K562 (cell line): ENCODE measurements around the gene AGAP1. TPM values are rescaled to one million over a fixed set of nuclear protein-coding genes. Genes with fewer than 3 reads are reported as not detected.

Source experiments
- BCLAF1 ChIP-seq, 2 experiments: fragments of 450-650 bp in 1 of 2; IDR thresholded peaks; 2 replicates each; pipeline ENCODE4 v1.6.1; 2011 to 2017; ENCODE audit warnings: low read depth in 2 of 2, antibody characterized with exemption in 1 of 2, borderline replicate concordance in 1 of 2, low read length in 1 of 2, mild to moderate bottlenecking in 1 of 2, mixed read lengths in 1 of 2; ENCODE audit not compliant: control insufficient read depth in 1 of 2
- ZBTB40 ChIP-seq, 2 experiments: fragments of 450-650 bp in 1 of 2; sonication (generic) in 1 of 2; formaldehyde crosslinking in 1 of 2; IDR thresholded peaks; 2 replicates each; pipeline versions ENCODE4 v1.7.1 to v1.9.0; 2016 to 2022; ENCODE audit warnings: inconsistent platforms in 1 of 2, mild to moderate bottlenecking in 1 of 2, missing genetic modification reagents in 1 of 2
- ZNF57 ChIP-seq: fragments of 450-650 bp; formaldehyde crosslinking; IDR thresholded peaks from 2 replicates; pipeline ENCODE4 v1.4.0; 2020; ENCODE audit warnings: mild to moderate bottlenecking, moderate library complexity
- polyA plus RNA-seq, 8 experiments: library from polyadenylated mRNA; depleted of rRNA in 4 of 8; stranded (reverse) in 5 of 8; unstranded in 3 of 8; fragments of >200 nt; fragmentation: Nextera tagmentation in 2 of 8; fragmentation: Illumina TruSeq in 1 of 8; extraction: Ambion mirVana in 2 of 8; extraction: Trizol in 1 of 8; gene quantifications; 2 replicates each; pipeline versions ENCODE4 v1.2.1 to v1.2.3, GENCODE V29; 2011 to 2014; ENCODE audit warnings: inconsistent platforms in 1 of 8, missing spikeins in 1 of 8
- total RNA-seq, 7 experiments: library from RNA; depleted of rRNA in 6 of 7; stranded (reverse); fragments of >200 nt in 6 of 7; fragmentation: Illumina TruSeq in 2 of 7; extraction: Trizol in 2 of 7; gene quantifications; 2 replicates each; pipeline versions ENCODE4 v1.2.1 to v1.2.3, GENCODE V29; 2011 to 2021; ENCODE audit warnings: low replicate concordance in 1 of 7

Gene AGAP1
- total and polyA plus RNA-seq, 9 of the 15 experiments (the other 6 are each of a cell fraction or from before 2014, with no cell fraction given): 1.3 to 24.0 (median 10.6) TPM

DNA sequence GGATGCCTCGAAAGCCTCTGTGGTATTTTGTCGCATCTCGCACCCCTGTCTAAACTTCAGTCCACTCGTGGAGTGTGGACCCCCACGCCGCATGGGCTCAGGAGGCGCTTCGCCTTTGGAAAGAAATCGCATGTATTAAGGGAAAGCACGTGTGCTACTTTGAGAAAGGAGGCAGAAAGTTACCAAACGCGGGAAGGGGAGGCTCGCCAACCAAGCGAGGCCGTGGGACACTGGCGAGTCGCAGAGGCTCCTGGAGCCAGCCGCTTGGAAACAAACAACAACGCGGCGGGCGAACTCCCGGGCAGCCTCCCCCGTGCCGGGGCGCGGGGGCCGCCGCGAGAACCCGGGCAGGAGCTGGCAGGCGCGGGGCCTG, 455 bp upstream of the AGAP1 start (continued):
- TF ChIP-seq ZBTB40 (IDR thresholded peaks at IDR 0.05) (no peak), ZBTB40 (CRISPR knock-in tag; IDR thresholded peaks at IDR 0.05) (no peak), BCLAF1 (IDR thresholded peaks at IDR 0.05; ENCODE audit: borderline replicate concordance in 1 of 2, control insufficient read depth in 1 of 2, low read depth in 2 of 2, low read length in 1 of 2) (no peak), ZNF57 (CRISPR knock-in tag) (no peak)
- TF ChIP-seq, all 486 proteins: peak for 14
